ENCODE data around the gene WTIP.

WTIP gene

DNA sequence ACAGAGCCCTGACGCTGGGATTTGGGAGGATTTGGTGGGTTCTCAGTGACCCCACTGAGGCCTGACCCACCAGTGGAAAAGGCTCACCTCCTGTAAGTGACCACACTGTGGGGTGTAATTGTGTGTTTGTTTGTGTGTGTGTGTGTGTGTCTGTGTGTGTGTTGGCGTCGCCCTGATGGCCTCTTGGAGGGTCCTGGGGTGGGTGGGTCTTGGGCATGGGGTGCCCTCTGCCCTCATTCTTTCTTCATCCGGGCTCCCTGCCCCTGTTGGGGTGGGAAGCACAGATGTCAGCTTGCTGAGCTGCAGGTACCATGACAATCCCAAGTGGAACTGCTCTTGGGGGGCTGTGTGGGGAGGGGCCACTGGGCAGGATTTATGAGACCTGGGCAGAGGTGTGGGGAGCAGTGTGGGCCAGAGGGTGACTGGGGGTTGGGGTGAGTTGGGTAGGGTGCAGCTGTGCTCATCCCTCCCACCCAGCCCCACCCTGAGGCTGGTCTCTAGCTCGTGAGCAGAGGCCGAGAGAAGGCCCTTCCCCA lies 22.8 kb downstream of the WTIP start:
- Histone ChIP-seq H3K4me2 (ENCODE audit: low read length, poor library complexity, severe bottlenecking) (no peak overlapping the region), H2BK5ac (ENCODE audit: low read depth, low read length, poor library complexity, severe bottlenecking) (no peak overlapping the region), H2AFZ (ENCODE audit: low read depth, low read length) (no peak overlapping the region), H3K18ac (ENCODE audit: low read depth in 1 of 2, low read length in 2 of 2) (no peak overlapping the region), H3K14ac (ENCODE audit: low read length in 2 of 2) (no peak overlapping the region), H2BK120ac (ENCODE audit: low read depth, low read length) (no peak overlapping the region), H2AK5ac (ENCODE audit: low read length, severe bottlenecking) (no peak overlapping the region), H3K79me1 (replicated peaks; ENCODE audit: low read length, poor library complexity, severe bottlenecking) (no peaks in the 10 kb centered on the region), H3K9me3 (ENCODE audit: control insufficient read depth, low read length) (no peaks in the 10 kb centered on the region), H4K91ac (ENCODE audit: low read length) (no peak overlapping the region), H3K4ac (ENCODE audit: low read depth in 1 of 2, low read length in 2 of 2) (no peak overlapping the region), H3K27me3 (ENCODE audit: control insufficient read depth in 1 of 2, insufficient read depth in 1 of 2, low read length in 2 of 2) (no peaks in the 10 kb centered on the region), H3K4me3 (ENCODE audit: insufficient read depth in 1 of 2, low read depth in 1 of 2, low read length in 2 of 2) (no peak overlapping the region), H3K9ac (ENCODE audit: low read length) (no peak overlapping the region), H3K4me1 (ENCODE audit: control insufficient read depth, insufficient read depth, low read depth, low read length) (peaks cover 19% of the 10 kb centered on the region), H3K27ac (ENCODE audit: low read length, poor library complexity, severe bottlenecking) (no peak overlapping the region), H3K23ac (ENCODE audit: low read length in 2 of 2) (no peak overlapping the region), H2BK15ac (ENCODE audit: low read depth, poor library complexity, severe bottlenecking) (no peak overlapping the region), H3K36me3 (ENCODE audit: control insufficient read depth in 1 of 2, insufficient read depth in 2 of 2, low read depth in 1 of 2, low read length in 2 of 2) (peaks cover 0 to 31% of the 10 kb centered on the region in 2 experiments), H4K8ac (ENCODE audit: low read length) (no peak overlapping the region), H2BK12ac (ENCODE audit: low read length in 2 of 2) (no peak overlapping the region)
- WGBS = 89% methylated on average over 6 of the region's 6 CpGs
- DNase-seq = no peak

DNA sequence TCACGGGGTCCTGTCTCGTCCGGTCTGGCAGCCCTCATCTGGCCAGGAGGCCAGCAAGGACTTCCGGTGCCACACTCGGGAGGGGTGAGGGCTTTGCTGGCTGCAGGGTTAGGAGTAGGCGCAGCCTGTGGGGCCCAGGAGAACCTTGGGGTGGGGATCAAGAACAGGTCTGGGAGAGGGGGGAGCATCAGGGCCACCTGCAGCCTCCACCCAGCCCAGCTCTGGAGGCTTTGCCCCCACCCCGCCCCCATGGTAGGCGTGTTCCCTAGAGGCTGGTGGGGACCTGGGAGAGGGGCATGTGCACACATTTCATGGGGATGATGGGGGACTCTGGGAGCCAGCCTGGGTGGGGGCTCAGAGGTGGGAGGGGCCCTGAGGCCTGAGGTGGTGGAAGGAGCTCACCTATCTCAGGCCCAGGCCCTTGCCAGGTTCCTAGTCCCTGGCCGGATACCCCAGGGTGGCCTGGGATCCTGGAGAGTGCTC lies 23.3 kb downstream of the WTIP start:
- no peak for DNase-seq
- no peak overlapping the region for H3K27ac ChIP-seq (ENCODE audit: low read length, poor library complexity, severe bottlenecking)
- no peaks in the 10 kb centered on the region for H3K27me3 ChIP-seq (ENCODE audit: control insufficient read depth in 1 of 2, insufficient read depth in 1 of 2, low read length in 2 of 2)
- peaks cover 17% of the 10 kb centered on the region for H3K4me1 ChIP-seq (ENCODE audit: control insufficient read depth, insufficient read depth, low read depth, low read length)
- H2BK120ac ChIP-seq (ENCODE audit: low read depth, low read length) = no peak overlapping the region
- WGBS = 94% methylated on average over 9 of the region's 9 CpGs
- H3K14ac ChIP-seq (ENCODE audit: low read length in 2 of 2) = no peak overlapping the region
- H3K36me3 ChIP-seq (ENCODE audit: control insufficient read depth in 1 of 2, insufficient read depth in 2 of 2, low read depth in 1 of 2, low read length in 2 of 2) = peaks cover 0 to 28% of the 10 kb centered on the region in 2 experiments
- H2BK5ac ChIP-seq (ENCODE audit: low read depth, low read length, poor library complexity, severe bottlenecking) = no peak overlapping the region
- H3K23ac ChIP-seq (ENCODE audit: low read length in 2 of 2) = no peak overlapping the region
- H3K9me3 ChIP-seq (ENCODE audit: control insufficient read depth, low read length) = no peaks in the 10 kb centered on the region
- H2AFZ ChIP-seq (ENCODE audit: low read depth, low read length) = no peak overlapping the region
- H2BK12ac ChIP-seq (ENCODE audit: low read length in 2 of 2) = no peak overlapping the region
- H2BK15ac ChIP-seq (ENCODE audit: low read depth, poor library complexity, severe bottlenecking) = no peak overlapping the region
- no peak overlapping the region for H3K18ac ChIP-seq (ENCODE audit: low read depth in 1 of 2, low read length in 2 of 2)
- no peak overlapping the region for H3K9ac ChIP-seq (ENCODE audit: low read length)
- no peak overlapping the region for H2AK5ac ChIP-seq (ENCODE audit: low read length, severe bottlenecking)
- H3K4ac ChIP-seq (ENCODE audit: low read depth in 1 of 2, low read length in 2 of 2) = no peak overlapping the region
- no peak overlapping the region for H3K4me3 ChIP-seq (ENCODE audit: insufficient read depth in 1 of 2, low read depth in 1 of 2, low read length in 2 of 2)
- no peak overlapping the region for H4K91ac ChIP-seq (ENCODE audit: low read length)
- H3K4me2 ChIP-seq (ENCODE audit: low read length, poor library complexity, severe bottlenecking) = no peak overlapping the region
- H4K8ac ChIP-seq (ENCODE audit: low read length) = no peak overlapping the region
- no peaks in the 10 kb centered on the region for H3K79me1 ChIP-seq (replicated peaks; ENCODE audit: low read length, poor library complexity, severe bottlenecking)

DNA sequence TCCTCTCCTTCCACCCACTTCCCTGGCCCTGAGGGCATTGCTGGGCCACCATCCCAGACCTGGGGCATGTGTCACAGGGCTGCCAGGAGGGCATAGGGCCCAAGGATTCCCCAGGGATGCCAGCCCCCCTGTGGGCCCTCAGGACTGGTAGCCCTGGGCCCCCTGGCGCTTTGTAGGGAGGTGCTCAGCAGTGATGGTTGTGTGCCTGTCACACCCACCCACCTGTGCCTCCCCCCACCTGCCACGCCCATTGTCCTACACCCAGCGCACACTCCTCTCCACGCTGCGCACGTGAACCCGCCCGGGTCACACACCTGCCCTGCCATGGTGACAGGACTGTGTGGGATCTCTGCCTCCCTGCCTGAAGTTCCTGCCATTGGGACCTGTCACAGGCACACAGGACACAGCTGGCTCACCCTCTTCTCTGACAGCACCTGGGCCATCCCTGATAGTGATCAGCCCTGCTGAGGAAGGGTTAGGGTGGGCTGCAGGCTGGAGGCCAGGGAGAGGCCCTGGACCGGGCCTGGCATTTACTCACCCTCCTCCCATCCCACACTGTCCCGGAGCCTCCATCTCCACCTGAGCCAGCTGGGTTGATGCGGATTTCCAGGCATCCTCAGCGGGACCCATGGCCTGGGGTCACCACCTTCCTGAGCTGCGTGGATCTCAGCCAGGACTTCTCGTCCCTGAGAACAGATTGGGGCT lies 23.9 kb downstream of the WTIP start:
- no peak overlapping the region for H3K9ac ChIP-seq (ENCODE audit: low read length)
- H4K91ac ChIP-seq (ENCODE audit: low read length) = no peak overlapping the region
- H3K36me3 ChIP-seq (ENCODE audit: control insufficient read depth in 1 of 2, insufficient read depth in 2 of 2, low read depth in 1 of 2, low read length in 2 of 2) = peaks cover 0 to 22% of the 10 kb centered on the region in 2 experiments
- H3K23ac ChIP-seq (ENCODE audit: low read length in 2 of 2) = no peak overlapping the region
- peaks cover 3% of the 10 kb centered on the region for H3K9me3 ChIP-seq (ENCODE audit: control insufficient read depth, low read length)
- H3K4me3 ChIP-seq (ENCODE audit: insufficient read depth in 1 of 2, low read depth in 1 of 2, low read length in 2 of 2) = no peak overlapping the region
- H4K8ac ChIP-seq (ENCODE audit: low read length) = no peak overlapping the region
- no peak overlapping the region for H3K27ac ChIP-seq (ENCODE audit: low read length, poor library complexity, severe bottlenecking)
- no peak for DNase-seq
- H3K18ac ChIP-seq (ENCODE audit: low read depth in 1 of 2, low read length in 2 of 2) = no peak overlapping the region
- 94% methylated on average over 13 of the region's 14 CpGs for WGBS
- H3K4me1 ChIP-seq (ENCODE audit: control insufficient read depth, insufficient read depth, low read depth, low read length) = peaks cover 11% of the 10 kb centered on the region
- H3K4ac ChIP-seq (ENCODE audit: low read depth in 1 of 2, low read length in 2 of 2) = no peak overlapping the region
- no peaks in the 10 kb centered on the region for H3K27me3 ChIP-seq (ENCODE audit: control insufficient read depth in 1 of 2, insufficient read depth in 1 of 2, low read length in 2 of 2)
- H2AFZ ChIP-seq (ENCODE audit: low read depth, low read length) = no peak overlapping the region
- H2BK12ac ChIP-seq (ENCODE audit: low read length in 2 of 2) = no peak overlapping the region
- peak overlapping the region in 1 of 2 experiments; percentile 57 for H3K14ac ChIP-seq (ENCODE audit: low read length in 2 of 2)
- no peak overlapping the region for H2BK120ac ChIP-seq (ENCODE audit: low read depth, low read length)
- no peak overlapping the region for H2BK5ac ChIP-seq (ENCODE audit: low read depth, low read length, poor library complexity, severe bottlenecking)
- H2BK15ac ChIP-seq (ENCODE audit: low read depth, poor library complexity, severe bottlenecking) = no peak overlapping the region
- no peaks in the 10 kb centered on the region for H3K79me1 ChIP-seq (replicated peaks; ENCODE audit: low read length, poor library complexity, severe bottlenecking)
- H2AK5ac ChIP-seq (ENCODE audit: low read length, severe bottlenecking) = no peak overlapping the region
- no peak overlapping the region for H3K4me2 ChIP-seq (ENCODE audit: low read length, poor library complexity, severe bottlenecking)

DNA sequence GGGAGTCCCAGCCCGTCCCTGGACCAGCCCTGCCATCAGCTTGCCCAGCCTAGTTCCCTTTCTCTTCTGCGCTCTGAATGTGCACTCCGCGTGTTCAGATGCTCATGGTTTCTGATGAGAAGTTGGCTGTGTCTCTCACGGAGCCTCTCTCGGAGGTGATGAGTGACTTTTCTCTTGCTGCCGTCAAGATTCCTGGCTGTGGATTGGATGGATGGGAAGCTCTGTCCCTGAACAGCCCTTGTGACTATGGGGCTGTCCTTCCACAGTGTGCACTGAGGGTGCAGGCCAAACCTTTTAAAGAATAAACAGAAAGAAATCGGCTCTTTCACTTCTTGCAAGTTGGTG lies 24.4 kb downstream of the WTIP start:
- no peak for DNase-seq
- Histone ChIP-seq H3K4me1 (ENCODE audit: control insufficient read depth, insufficient read depth, low read depth, low read length) (peaks cover 7% of the 10 kb centered on the region), H3K36me3 (ENCODE audit: control insufficient read depth in 1 of 2, insufficient read depth in 2 of 2, low read depth in 1 of 2, low read length in 2 of 2) (peaks cover 0 to 18% of the 10 kb centered on the region in 2 experiments), H4K91ac (ENCODE audit: low read length) (no peak overlapping the region), H3K27me3 (ENCODE audit: control insufficient read depth in 1 of 2, insufficient read depth in 1 of 2, low read length in 2 of 2) (no peaks in the 10 kb centered on the region), H3K79me1 (replicated peaks; ENCODE audit: low read length, poor library complexity, severe bottlenecking) (no peaks in the 10 kb centered on the region), H3K4ac (ENCODE audit: low read depth in 1 of 2, low read length in 2 of 2) (no peak overlapping the region), H4K8ac (ENCODE audit: low read length) (no peak overlapping the region), H3K9me3 (ENCODE audit: control insufficient read depth, low read length) (peaks cover 8% of the 10 kb centered on the region), H3K9ac (ENCODE audit: low read length) (no peak overlapping the region), H2AK5ac (ENCODE audit: low read length, severe bottlenecking) (no peak overlapping the region), H3K27ac (ENCODE audit: low read length, poor library complexity, severe bottlenecking) (no peak overlapping the region), H3K4me2 (ENCODE audit: low read length, poor library complexity, severe bottlenecking) (no peak overlapping the region), H3K4me3 (ENCODE audit: insufficient read depth in 1 of 2, low read depth in 1 of 2, low read length in 2 of 2) (no peak overlapping the region), H2AFZ (ENCODE audit: low read depth, low read length) (no peak overlapping the region), H3K18ac (ENCODE audit: low read depth in 1 of 2, low read length in 2 of 2) (no peak overlapping the region), H2BK12ac (ENCODE audit: low read length in 2 of 2) (no peak overlapping the region), H2BK5ac (ENCODE audit: low read depth, low read length, poor library complexity, severe bottlenecking) (no peak overlapping the region), H3K14ac (ENCODE audit: low read length in 2 of 2) (no peak overlapping the region), H2BK15ac (ENCODE audit: low read depth, poor library complexity, severe bottlenecking) (no peak overlapping the region), H3K23ac (ENCODE audit: low read length in 2 of 2) (no peak overlapping the region), H2BK120ac (ENCODE audit: low read depth, low read length) (no peak overlapping the region)
- 89% methylated on average over 7 of the region's 8 CpGs for WGBS
